Measurements from ENCODE around the gene UBE2V1. TPM values are rescaled to one million over a fixed set of nuclear protein-coding genes. Genes with fewer than 3 reads are reported as not detected.
"Not testable (repeated sequence)": the region's sequence is repeated elsewhere in the genome, so short reads cannot be mapped to it uniquely, and the experiment has no call there.

UBE2V1 gene
- total RNA-seq, 1 donor from 2014 or later = 139 TPM

GRCh38 chr20:50097843-50098242 is 15.1 kb downstream of the UBE2V1 start:
- DNase-seq (ENCODE audit: extremely low read depth, low read depth, low spot score) = no peak

- no peak for DNase-seq (ENCODE audit: extremely low read depth, low read depth, low spot score)
Measured at GRCh38 chr20:50096237-50096636, 16.7 kb downstream of the UBE2V1 start.

- no peak for DNase-seq (ENCODE audit: extremely low read depth, low read depth, low spot score)
Measured at GRCh38 chr20:50095476-50096078, 17.4 kb downstream of the UBE2V1 start.

GRCh38 chr20:50094522-50094921 is 18.4 kb downstream of the UBE2V1 start:
- DNase-seq (ENCODE audit: extremely low read depth, low read depth, low spot score) = no peak

GRCh38 chr20:50093240-50093639 is 19.7 kb downstream of the UBE2V1 start:
- DNase-seq (ENCODE audit: extremely low read depth, low read depth, low spot score) = no peak

GRCh38 chr20:50092436-50092835 is 20.5 kb downstream of the UBE2V1 start:
- DNase-seq (ENCODE audit: extremely low read depth, low read depth, low spot score) = no peak

- DNase-seq (ENCODE audit: extremely low read depth, low read depth, low spot score) = no peak
Measured at GRCh38 chr20:50089787-50090177, 23.2 kb downstream of the UBE2V1 start.

GRCh38 chr20:50089140-50089786 is 23.7 kb downstream of the UBE2V1 start:
- DNase-seq (ENCODE audit: extremely low read depth, low read depth, low spot score) = no peak

- DNase-seq (ENCODE audit: extremely low read depth, low read depth, low spot score) = no peak
Measured at GRCh38 chr20:50088022-50088421, 24.9 kb downstream of the UBE2V1 start.

- no peak for DNase-seq (ENCODE audit: extremely low read depth, low read depth, low spot score)
Measured at GRCh38 chr20:50085481-50086365, 27.2 kb downstream of the UBE2V1 start.

GRCh38 chr20:50085146-50085480 is 27.8 kb downstream of the UBE2V1 start:
- DNase-seq (ENCODE audit: extremely low read depth, low read depth, low spot score) = no peak

- DNase-seq (ENCODE audit: extremely low read depth, low read depth, low spot score) = no peak
Measured at GRCh38 chr20:50083034-50083433, 29.9 kb downstream of the UBE2V1 start.

- not testable (repeated sequence) for DNase-seq (ENCODE audit: extremely low read depth, low read depth, low spot score)
Measured at GRCh38 chr20:50082056-50082455, 30.9 kb downstream of the UBE2V1 start.

GRCh38 chr20:50077818-50078601 is 34.9 kb downstream of the UBE2V1 start:
- DNase-seq (ENCODE audit: extremely low read depth, low read depth, low spot score) = no peak

- no peak for DNase-seq (ENCODE audit: extremely low read depth, low read depth, low spot score)
Measured at GRCh38 chr20:50073500-50073899, 39.5 kb downstream of the UBE2V1 start.

- no peak for DNase-seq (ENCODE audit: extremely low read depth, low read depth, low spot score)
Measured at GRCh38 chr20:50071039-50071888, 41.7 kb downstream of the UBE2V1 start.

GRCh38 chr20:50070361-50070760 is 42.6 kb downstream of the UBE2V1 start:
- DNase-seq (ENCODE audit: extremely low read depth, low read depth, low spot score) = no peak

- no peak for DNase-seq (ENCODE audit: extremely low read depth, low read depth, low spot score)
Measured at GRCh38 chr20:50068041-50068651, 44.8 kb downstream of the UBE2V1 start.

- no peak for DNase-seq (ENCODE audit: extremely low read depth, low read depth, low spot score)
Measured at GRCh38 chr20:50067461-50067860, 45.5 kb downstream of the UBE2V1 start.

- no peak for DNase-seq (ENCODE audit: extremely low read depth, low read depth, low spot score)
Measured at GRCh38 chr20:50067018-50067417, 45.9 kb downstream of the UBE2V1 start.
